ENCODE measurements around the gene SPATA31D3. TPM values are rescaled to one million over a fixed set of nuclear protein-coding genes. Genes with fewer than 3 reads are reported as not detected.
"Not testable (repeated sequence)": the region's sequence is repeated elsewhere in the genome, so short reads cannot be mapped to it uniquely, and the experiment has no call there.

Gene SPATA31D3
- total RNA-seq, 4 donors from 2014 or later: not detected

DNA sequence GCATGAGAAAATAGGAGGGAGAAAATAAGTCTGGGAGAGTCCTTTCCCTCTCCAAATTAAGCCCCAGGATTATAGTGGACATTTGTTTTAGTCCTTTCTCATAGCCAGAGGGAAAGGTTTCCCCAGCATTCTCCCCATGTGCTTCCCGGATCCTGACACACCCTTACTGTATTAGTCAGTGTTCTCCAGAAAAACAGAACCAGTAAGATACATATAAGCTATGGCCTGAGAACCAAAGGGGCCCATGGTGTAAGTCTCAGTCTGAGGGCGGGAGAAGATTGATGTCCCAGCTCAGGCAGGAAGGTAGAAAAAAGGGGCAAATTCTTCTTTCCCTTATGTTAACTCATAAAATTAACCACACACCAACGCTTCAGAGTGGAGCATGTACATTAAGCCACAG is 40.7 kb upstream of the SPATA31D3 start:
- Histone ChIP-seq H3K36me3 (no peaks in the 10 kb centered on the region), H3K9me3 (no peaks in the 10 kb centered on the region), H3K27ac (no peak overlapping the region), H3K4me1 (peaks cover 0 to 22% (median 10%) of the 10 kb centered on the region in 3 donors), H3K4me3 (no peak overlapping the region), H3K27me3 (no peaks in the 10 kb centered on the region)
- TF ChIP-seq, protein P1, sequence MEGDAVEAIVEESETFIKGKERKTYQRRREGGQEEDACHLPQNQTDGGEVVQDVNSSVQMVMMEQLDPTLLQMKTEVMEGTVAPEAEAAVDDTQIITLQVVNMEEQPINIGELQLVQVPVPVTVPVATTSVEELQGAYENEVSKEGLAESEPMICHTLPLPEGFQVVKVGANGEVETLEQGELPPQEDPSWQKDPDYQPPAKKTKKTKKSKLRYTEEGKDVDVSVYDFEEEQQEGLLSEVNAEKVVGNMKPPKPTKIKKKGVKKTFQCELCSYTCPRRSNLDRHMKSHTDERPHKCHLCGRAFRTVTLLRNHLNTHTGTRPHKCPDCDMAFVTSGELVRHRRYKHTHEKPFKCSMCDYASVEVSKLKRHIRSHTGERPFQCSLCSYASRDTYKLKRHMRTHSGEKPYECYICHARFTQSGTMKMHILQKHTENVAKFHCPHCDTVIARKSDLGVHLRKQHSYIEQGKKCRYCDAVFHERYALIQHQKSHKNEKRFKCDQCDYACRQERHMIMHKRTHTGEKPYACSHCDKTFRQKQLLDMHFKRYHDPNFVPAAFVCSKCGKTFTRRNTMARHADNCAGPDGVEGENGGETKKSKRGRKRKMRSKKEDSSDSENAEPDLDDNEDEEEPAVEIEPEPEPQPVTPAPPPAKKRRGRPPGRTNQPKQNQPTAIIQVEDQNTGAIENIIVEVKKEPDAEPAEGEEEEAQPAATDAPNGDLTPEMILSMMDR (IDR thresholded peaks at IDR 0.05): no peak
- no peak for TF ChIP-seq POLR2AphosphoS5 (IDR thresholded peaks at IDR 0.05)
- TF ChIP-seq POLR2A (IDR thresholded peaks at IDR 0.05): no peak
- no peak for TF ChIP-seq EP300 (IDR thresholded peaks at IDR 0.05)
- no peak for ATAC-seq
- WGBS, 2 donors (ENCODE audit: low coverage in 1 of 2): 45 to 94% methylated on average over 2 to 3 of the region's 3 CpGs

- ATAC-seq: no peak
- no peaks in the 10 kb centered on the region for H3K27me3 ChIP-seq
- 59 to 63% methylated on average over 3 of the region's 3 CpGs for WGBS, 2 donors (ENCODE audit: low coverage in 1 of 2)
- no peaks in the 10 kb centered on the region for H3K9me3 ChIP-seq
- no peak for TF ChIP-seq POLR2AphosphoS5 (IDR thresholded peaks at IDR 0.05)
- no peak for TF ChIP-seq EP300 (IDR thresholded peaks at IDR 0.05)
- TF ChIP-seq, protein P1 (IDR thresholded peaks at IDR 0.05): no peak
- no peak overlapping the region for H3K27ac ChIP-seq
- H3K4me1 ChIP-seq: peaks cover 0 to 8% (median 5%) of the 10 kb centered on the region in 3 donors
- no peak overlapping the region for H3K4me3 ChIP-seq
- H3K36me3 ChIP-seq: no peaks in the 10 kb centered on the region
Measured at GRCh38 chr9:81906671-81907070, 36.6 kb upstream of the SPATA31D3 start.

GRCh38 chr9:81912135-81912534 is 31.2 kb upstream of the SPATA31D3 start:
- Histone ChIP-seq H3K36me3 (no peaks in the 10 kb centered on the region), H3K27me3 (no peaks in the 10 kb centered on the region), H3K4me1 (no peaks in the 10 kb centered on the region), H3K9me3 (no peaks in the 10 kb centered on the region), H3K4me3 (no peak overlapping the region), H3K27ac (no peak overlapping the region)
- no peak for TF ChIP-seq EP300 (IDR thresholded peaks at IDR 0.05)
- 78 to 81% methylated on average over 6 of the region's 6 CpGs for WGBS, 2 donors (ENCODE audit: low coverage in 1 of 2)
- ATAC-seq: no peak

- H3K27ac ChIP-seq: no peak overlapping the region
- H3K9me3 ChIP-seq: no peaks in the 10 kb centered on the region
- TF ChIP-seq POLR2A (IDR thresholded peaks at IDR 0.05) (no peak), EP300 (IDR thresholded peaks at IDR 0.05) (no peak), POLR2AphosphoS5 (IDR thresholded peaks at IDR 0.05) (no peak)
- TF ChIP-seq, protein P1 (IDR thresholded peaks at IDR 0.05): no peak
- H3K36me3 ChIP-seq: no peaks in the 10 kb centered on the region
- WGBS, 2 donors (ENCODE audit: low coverage in 1 of 2): 91 to 97% methylated on average over 4 to 5 of the region's 5 CpGs
- no peaks in the 10 kb centered on the region for H3K4me1 ChIP-seq
- H3K4me3 ChIP-seq: no peak overlapping the region
- no peaks in the 10 kb centered on the region for H3K27me3 ChIP-seq
- no peak for ATAC-seq
Measured at GRCh38 chr9:81915801-81916505, 27.3 kb upstream of the SPATA31D3 start.

DNA sequence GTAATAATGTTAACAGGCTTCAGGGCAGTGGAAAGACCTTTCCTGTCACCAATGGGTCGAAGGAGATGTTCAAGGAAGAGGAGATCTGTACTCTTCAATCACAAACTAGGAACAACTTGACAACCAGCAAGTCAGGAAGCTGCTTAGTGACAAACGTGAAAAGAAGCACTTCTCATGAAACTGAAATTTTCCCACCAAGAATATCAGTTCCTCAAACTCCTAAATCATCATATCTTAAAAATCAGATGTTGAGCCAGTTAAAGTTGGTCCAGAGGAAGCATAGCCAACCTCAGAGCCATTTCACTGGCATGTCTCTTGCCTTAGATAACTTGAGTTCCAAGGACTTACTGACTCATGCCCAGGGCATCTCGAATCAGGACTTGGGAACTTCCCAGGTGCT is 24.8 kb upstream of the SPATA31D3 start:
- H3K9me3 ChIP-seq, H3K4me3 ChIP-seq, ATAC-seq, H3K27me3 ChIP-seq, H3K36me3 ChIP-seq, H3K27ac ChIP-seq, H3K4me1 ChIP-seq: not testable (repeated sequence)
- 67% methylated on average over 1 of the region's 3 CpGs; no CpG with 5 or more reads in 1 of the 2 donors for WGBS, 2 donors (ENCODE audit: low coverage in 1 of 2)

DNA sequence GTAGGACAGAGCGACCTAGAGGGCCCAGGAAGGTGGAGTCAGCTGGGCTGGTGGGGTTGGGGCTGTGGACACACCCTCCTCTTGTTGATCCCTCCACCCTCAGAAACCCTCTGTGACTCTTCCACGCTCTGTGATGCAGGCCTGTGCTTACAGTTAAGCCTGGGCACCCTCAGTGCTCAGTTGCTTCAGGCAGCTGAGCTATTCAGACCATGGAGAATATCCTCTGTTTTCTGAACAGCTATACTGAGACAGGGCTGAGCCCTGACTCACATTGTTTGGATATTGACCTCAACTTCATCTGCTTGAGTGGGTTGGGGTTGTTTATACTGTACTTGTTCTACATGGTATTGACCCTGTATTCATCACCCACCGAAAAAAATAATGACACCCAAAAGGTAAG is 15.0 kb upstream of the SPATA31D3 start, which contains the start of gene SPATA31D4:
TSS of gene SPATA31D4 (plus strand) at position 124 of the 400 bp plus-strand sequence. CDS start at position 210, 86 bp downstream.
- ATAC-seq: peak; percentile 19
- not testable (repeated sequence) for H3K4me3 ChIP-seq, H3K36me3 ChIP-seq

GRCh38 chr9:81930147-81930546 is 13.2 kb upstream of the SPATA31D3 start:
- not testable (repeated sequence) for H3K4me1 ChIP-seq, H3K4me3 ChIP-seq, ATAC-seq, H3K9me3 ChIP-seq, H3K27me3 ChIP-seq, H3K27ac ChIP-seq, H3K36me3 ChIP-seq
- WGBS, 2 donors (ENCODE audit: low coverage in 1 of 2): no CpG with 5 or more reads among the region's 6 CpGs

More for the DNA sequence above, 15.0 kb upstream of the SPATA31D3 start, which contains the start of gene SPATA31D4:
- WGBS, 2 donors (ENCODE audit: low coverage in 1 of 2): no CpG with 5 or more reads among the region's 3 CpGs
- not testable (repeated sequence) for H3K4me1 ChIP-seq, H3K27ac ChIP-seq, H3K27me3 ChIP-seq, H3K9me3 ChIP-seq

DNA sequence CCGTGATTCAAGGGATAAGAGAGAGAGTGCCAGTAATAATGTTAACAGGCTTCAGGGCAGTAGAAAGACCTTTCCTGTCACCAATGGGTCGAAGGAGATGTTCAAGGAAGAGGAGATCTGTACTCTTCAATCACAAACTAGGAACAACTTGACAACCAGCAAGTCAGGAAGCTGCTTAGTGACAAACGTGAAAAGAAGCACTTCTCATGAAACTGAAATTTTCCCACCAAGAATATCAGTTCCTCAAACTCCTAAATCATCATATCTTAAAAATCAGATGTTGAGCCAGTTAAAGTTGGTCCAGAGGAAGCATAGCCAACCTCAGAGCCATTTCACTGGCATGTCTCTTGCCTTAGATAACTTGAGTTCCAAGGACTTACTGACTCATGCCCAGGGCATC is 9.8 kb upstream of the SPATA31D3 start:
- not testable (repeated sequence) for H3K4me1 ChIP-seq, H3K36me3 ChIP-seq, ATAC-seq, H3K27ac ChIP-seq, H3K27me3 ChIP-seq, H3K9me3 ChIP-seq, H3K4me3 ChIP-seq
- no CpG with 5 or more reads among the region's 3 CpGs for WGBS, 2 donors (ENCODE audit: low coverage in 1 of 2)

GRCh38 chr9:81948650-81949049 is 5.3 kb downstream of the SPATA31D3 start:
- not testable (repeated sequence) for H3K4me1 ChIP-seq, ATAC-seq, H3K4me3 ChIP-seq, H3K27me3 ChIP-seq, H3K9me3 ChIP-seq, H3K27ac ChIP-seq, H3K36me3 ChIP-seq
- no CpG with 5 or more reads among the region's 3 CpGs for WGBS, 2 donors (ENCODE audit: low coverage in 1 of 2)

All from gastroesophageal sphincter (tissue), 4 donors.